GM12878 (cell line): Measurements from ENCODE around the gene RINL. TPM values are rescaled to one million over a fixed set of nuclear protein-coding genes. Genes with fewer than 3 reads are reported as not detected.

Experiments
- ATAC-seq: fragments of 200-7000 bp; cut with Tn5 transposase; 3 replicates; pipeline ENCODE4 v1.9.1; 2020; ENCODE audit warnings: mild to moderate bottlenecking, moderate library complexity
- BruUV-seq: library from RNA; stranded (reverse); fragments of 400-500 nt; replicated peaks from 2 replicates; lab custom pipeline; 2021; lab: Mats Ljungman, UMichigan
- CTCF ChIA-PET: fragments of 300-600 bp; sonication (Branson Sonifier 250); formaldehyde crosslinking; extraction: SDS; loops from one replicate; lab custom pipeline; 2021; ENCODE audit warnings: inconsistent platforms; lab: Yijun Ruan, JAX
- POLR2A ChIA-PET: fragments of 350-600 bp; formaldehyde crosslinking; extraction: SDS; loops from one replicate; lab custom pipeline; 2021; ENCODE audit warnings: inconsistent platforms; lab: Charles Lee
- RAD21 ChIA-PET: fragments of 300-600 bp; sonication (Branson Sonifier 250); formaldehyde crosslinking; loops from one replicate; lab custom pipeline; 2023; ENCODE audit warnings: antibody characterized with exemption; ENCODE audit not compliant: unreplicated experiment; lab: Charles Lee
- SMC1A ChIA-PET: fragments of 300-600 bp; sonication (Branson Sonifier 250); formaldehyde crosslinking; loops from one replicate; lab custom pipeline; 2023; ENCODE audit not compliant: unreplicated experiment, uncharacterized antibody; lab: Charles Lee
- DNase-seq: peaks from one replicate; pipeline ENCODE4 v3.0.0-alpha.2; 2011; ENCODE audit warnings: low read depth, low spot score
- FAIRE-seq: peaks from 3 replicates; lab custom pipeline; 2011; peaks lifted over from hg19 to GRCh38; lab: Jason Lieb, UNC
- H2AFZ ChIP-seq: 2 replicates; pipeline ENCODE4 v1.6.0; 2011; ENCODE audit warnings: low read depth, low read length, control low read depth; ENCODE audit not compliant: control insufficient read depth
- H3K27ac ChIP-seq: 2 replicates; pipeline ENCODE4 v1.5.1; 2011; ENCODE audit warnings: control low read depth; ENCODE audit not compliant: control insufficient read depth, insufficient read depth
- H3K27me3 ChIP-seq, 2 experiments: replicated peaks in 1 of 2; 2 replicates each; pipeline versions ENCODE4 v1.6.0 to v1.6.1; 2011; ENCODE audit warnings: low read length in 1 of 2; ENCODE audit not compliant: control insufficient read depth in 2 of 2, insufficient read depth in 2 of 2
- H3K36me3 ChIP-seq, 2 experiments: 2 replicates each; pipeline ENCODE4 v1.5.1; 2011; ENCODE audit warnings: low read length in 1 of 2; ENCODE audit not compliant: control insufficient read depth in 2 of 2, insufficient read depth in 2 of 2
- H3K4me1 ChIP-seq: 2 replicates; pipeline ENCODE4 v1.6.1; 2011; ENCODE audit warnings: mild to moderate bottlenecking, low read length, moderate library complexity, mixed read lengths; ENCODE audit not compliant: control insufficient read depth, insufficient read depth
- H3K4me2 ChIP-seq: 2 replicates; pipeline ENCODE4 v1.6.0; 2011; ENCODE audit warnings: control low read depth; ENCODE audit not compliant: control insufficient read depth, insufficient read depth
- H3K4me3 ChIP-seq: fragments of 200-600 bp; sonication (generic); 2 replicates; pipeline ENCODE4 v1.5.1; 2016
- H3K79me2 ChIP-seq: 2 replicates; pipeline ENCODE4 v1.6.0; 2011; ENCODE audit warnings: low read length; ENCODE audit not compliant: control insufficient read depth, insufficient read depth
- H3K9ac ChIP-seq: 2 replicates; pipeline ENCODE4 v1.8.0; 2011; ENCODE audit warnings: low read length, control low read depth, mixed read lengths; ENCODE audit not compliant: control insufficient read depth, insufficient read depth
- H3K9me3 ChIP-seq: replicated peaks from 3 replicates; pipeline ENCODE4 v1.5.1; 2011; ENCODE audit warnings: mild to moderate bottlenecking, low read length; ENCODE audit not compliant: control insufficient read depth, insufficient read depth
- H4K20me1 ChIP-seq: 2 replicates; pipeline ENCODE4 v1.6.0; 2011; ENCODE audit not compliant: control insufficient read depth, insufficient read depth
- HDAC6 ChIP-seq: fragments of 200-600 bp; sonication (generic); IDR thresholded peaks from one replicate; pipeline ENCODE4 v1.8.0; 2017; ENCODE audit warnings: antibody characterized with exemption; ENCODE audit not compliant: unreplicated experiment
- WGBS: methylation state at CpG from one replicate; pipeline ENCODE4 v1.1.6; 2016; ENCODE audit warnings: low lambda C conversion rate; ENCODE audit not compliant: insufficient replicate concordance, insufficient coverage; ENCODE audit errors: missing lambda C conversion rate; 5-methylcytosine and 5-hydroxymethylcytosine counted together
- in situ Hi-C: fragments of 300-500 bp; cut with MboI; formaldehyde crosslinking; loops from 9 replicates; pipeline ENCODE4 v1.14.3; 2018; ENCODE audit warnings: mixed read lengths
- intact Hi-C: fragments of 100-400 bp; cut with micrococcal nuclease; formaldehyde crosslinking; loops from one replicate; pipeline ENCODE4 v1.14.2; 2022; ENCODE audit not compliant: unreplicated experiment
- polyA plus RNA-seq, 11 experiments: library from polyadenylated mRNA; depleted of rRNA in 4 of 11; unstranded in 6 of 11; stranded (reverse) in 5 of 11; fragments of >200 nt; fragmentation: Nextera tagmentation in 4 of 11; fragmentation: Illumina TruSeq in 1 of 11; extraction: Ambion mirVana in 4 of 11; extraction: Trizol in 1 of 11; gene quantifications; 1 replicate in 1 of 11; 2 replicates in 10 of 11; pipeline versions ENCODE4 v1.2.1 to v1.2.3, GENCODE V29; 2011 to 2016; ENCODE audit warnings: inconsistent platforms in 2 of 11, missing spikeins in 2 of 11, low read depth in 1 of 11
- total RNA-seq, 4 experiments: library from RNA; depleted of rRNA in 3 of 4; stranded (reverse); fragments of >200 nt in 3 of 4; fragmentation: Illumina TruSeq in 1 of 4; extraction: Trizol in 1 of 4; gene quantifications; 2 replicates each; pipeline versions ENCODE4 v1.2.1 to v1.2.3, GENCODE V29; 2013 to 2021
- TF ChIP-seq, protein P1 (sequence below): IDR thresholded peaks from 2 replicates; pipeline ENCODE4 v1.6.1; 2011; ENCODE audit warnings: borderline replicate concordance, low read depth, mild to moderate bottlenecking, moderate library complexity, low read length; ENCODE audit not compliant: insufficient read depth, poor library complexity, severe bottlenecking

RINL gene
- total and polyA plus RNA-seq, 10 of the 15 experiments (the other 5 are each of a cell fraction or from before 2014, with no cell fraction given): 14.5 to 64.2 (median 47.6) TPM

DNA sequence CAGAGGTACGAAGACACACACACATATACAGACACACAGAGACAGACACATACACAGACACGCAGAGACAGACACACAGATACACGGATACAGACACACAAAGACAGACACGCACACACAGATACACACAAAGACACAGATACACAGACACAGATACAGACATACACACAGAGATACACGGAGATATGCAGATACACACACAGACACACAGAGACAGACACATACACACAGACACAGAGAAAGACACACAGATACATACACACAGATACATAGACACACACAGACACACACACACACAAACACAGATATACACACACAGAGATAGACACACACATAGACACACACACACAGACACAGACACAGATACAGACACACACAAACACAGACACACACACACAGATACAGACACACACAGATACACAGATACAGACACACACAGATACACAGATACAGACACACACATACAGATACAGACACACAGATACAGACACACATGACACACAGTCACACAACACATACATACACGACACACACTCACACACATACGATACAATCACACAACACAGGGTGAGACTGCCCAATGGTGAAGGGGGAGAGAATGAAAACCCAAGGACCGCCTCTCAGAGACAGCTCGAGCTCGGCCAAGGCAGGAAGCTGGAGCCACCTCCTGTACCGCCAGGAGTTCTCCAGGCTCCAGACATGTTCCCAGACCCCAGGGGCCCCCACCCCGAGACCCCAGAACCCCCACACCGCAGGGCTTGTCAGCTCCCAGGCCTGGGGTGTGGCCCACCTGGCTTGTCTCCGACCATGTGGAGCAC lies 42.7 kb upstream of the RINL start:
- ChIA-PET SMC1A (no interaction called here), CTCF (interaction anchor here (2.3 kb wide), 1 partner anchor 9 kb away, joined by 14 read pairs; the partner anchor contains the start of genes MRPS12 and SARS2), POLR2A (no interaction called here)
- no peaks in the 10 kb centered on the region for H3K79me2 ChIP-seq
- no peak overlapping the region for H3K4me2 ChIP-seq
- FAIRE-seq (no peak), ATAC-seq (no peak), DNase-seq (no peak)
- H3K36me3 ChIP-seq: peaks cover 0 to 14% of the 10 kb centered on the region in 2 experiments; a peak in 3 of 4 replicates
- no peak overlapping the region for H3K9ac ChIP-seq
- intact Hi-C loops: no loop called here
- H3K4me1 ChIP-seq: no peaks in the 10 kb centered on the region
- H3K27me3 ChIP-seq: no peaks in the 10 kb centered on the region
- H3K4me3 ChIP-seq: no peak overlapping the region
- no TSS peak for BruUV-seq
- in situ Hi-C loops: no loop called here
- H2AFZ ChIP-seq: no peak overlapping the region
- 77% methylated on average over 13 of the region's 14 CpGs for WGBS
- no peaks in the 10 kb centered on the region for H3K9me3 ChIP-seq
- TF ChIP-seq HDAC6: no peak
- TF ChIP-seq, protein P1, sequence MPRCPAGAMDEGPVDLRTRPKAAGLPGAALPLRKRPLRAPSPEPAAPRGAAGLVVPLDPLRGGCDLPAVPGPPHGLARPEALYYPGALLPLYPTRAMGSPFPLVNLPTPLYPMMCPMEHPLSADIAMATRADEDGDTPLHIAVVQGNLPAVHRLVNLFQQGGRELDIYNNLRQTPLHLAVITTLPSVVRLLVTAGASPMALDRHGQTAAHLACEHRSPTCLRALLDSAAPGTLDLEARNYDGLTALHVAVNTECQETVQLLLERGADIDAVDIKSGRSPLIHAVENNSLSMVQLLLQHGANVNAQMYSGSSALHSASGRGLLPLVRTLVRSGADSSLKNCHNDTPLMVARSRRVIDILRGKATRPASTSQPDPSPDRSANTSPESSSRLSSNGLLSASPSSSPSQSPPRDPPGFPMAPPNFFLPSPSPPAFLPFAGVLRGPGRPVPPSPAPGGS: peak; percentile 26
- TF ChIP-seq, all 136 proteins: peak for 1
- RAD21 ChIA-PET: no interaction called here
- Histone ChIP-seq H3K27ac (no peak overlapping the region), H4K20me1 (no peaks in the 10 kb centered on the region)
